Smooth muscle cell (in vitro differentiated cells): ENCODE results near the gene ATG7. TPM values are rescaled to one million over a fixed set of nuclear protein-coding genes. Genes with fewer than 3 reads are reported as not detected.

ENCODE experiments used
- DNase-seq: peaks from one replicate; lab custom pipeline; 2025; ENCODE audit not compliant: unreplicated experiment; lab: John Stamatoyannopoulos, UW
- H2AFZ ChIP-seq: fragments of 200-600 bp; sonication (generic); 2 replicates; pipeline ENCODE4 v1.6.0; 2016; ENCODE audit warnings: antibody characterized with exemption, low read depth, mild to moderate bottlenecking
- H3F3A ChIP-seq: fragments of 200-600 bp; sonication (generic); 2 replicates; pipeline ENCODE4 v1.6.0; 2017; ENCODE audit warnings: antibody characterized with exemption, low read depth
- H3K27ac ChIP-seq: fragments of 200-600 bp; sonication (generic); 2 replicates; pipeline ENCODE4 v1.5.1; 2016; ENCODE audit warnings: low read depth, mild to moderate bottlenecking
- H3K27me3 ChIP-seq: fragments of 200-600 bp; sonication (generic); 2 replicates; pipeline ENCODE4 v1.6.1; 2016; ENCODE audit warnings: low read depth, mild to moderate bottlenecking
- H3K36me3 ChIP-seq: fragments of 200-600 bp; sonication (generic); 2 replicates; pipeline ENCODE4 v1.5.1; 2016; ENCODE audit warnings: low read depth
- H3K4me1 ChIP-seq: fragments of 200-600 bp; sonication (generic); 2 replicates; pipeline ENCODE4 v1.5.1; 2016; ENCODE audit warnings: low read depth
- H3K4me2 ChIP-seq: fragments of 200-600 bp; sonication (generic); 2 replicates; pipeline ENCODE4 v1.6.0; 2016; ENCODE audit warnings: mild to moderate bottlenecking
- H3K4me3 ChIP-seq: fragments of 200-600 bp; sonication (generic); 2 replicates; pipeline ENCODE4 v1.5.1; 2016; ENCODE audit warnings: mild to moderate bottlenecking
- H3K79me2 ChIP-seq: fragments of 200-600 bp; sonication (generic); 2 replicates; pipeline ENCODE4 v1.6.0; 2016; ENCODE audit warnings: low read depth, mild to moderate bottlenecking
- H3K9ac ChIP-seq: fragments of 200-600 bp; sonication (generic); 2 replicates; pipeline ENCODE4 v1.6.0; 2016; ENCODE audit warnings: low read depth
- H3K9me3 ChIP-seq: fragments of 200-600 bp; sonication (generic); replicated peaks from 2 replicates; pipeline ENCODE4 v1.5.1; 2016; ENCODE audit warnings: low read depth
- H4K20me1 ChIP-seq: fragments of 200-600 bp; sonication (generic); 2 replicates; pipeline ENCODE4 v1.6.0; 2016; ENCODE audit warnings: low read depth
- WGBS: methylation state at CpG from one replicate; pipeline ENCODE4 v1.1.7; 2016; ENCODE audit warnings: low lambda C conversion rate; 5-methylcytosine and 5-hydroxymethylcytosine counted together
- polyA plus RNA-seq: library from polyadenylated mRNA; unstranded; fragments of >200 nt; fragmentation: Nextera tagmentation; extraction: Ambion mirVana; gene quantifications from 2 replicates; pipeline ENCODE4 v1.2.1, GENCODE V29; 2016
- total RNA-seq: library from RNA; depleted of rRNA; stranded (reverse); fragments of >200 nt; gene quantifications from 2 replicates; pipeline ENCODE4 v1.2.3, GENCODE V29; 2014
- TF ChIP-seq, protein P1 (sequence below): fragments of 200-600 bp; sonication (generic); IDR thresholded peaks from 2 replicates; pipeline ENCODE4 v1.5.1; 2017; ENCODE audit warnings: borderline replicate concordance, mild to moderate bottlenecking, antibody characterized with exemption; ENCODE audit not compliant: insufficient read depth, poor library complexity, severe bottlenecking

ATG7 gene
- total and polyA plus RNA-seq, 2 experiments from 2014 or later, result 19.4 to 40.3 TPM

DNA sequence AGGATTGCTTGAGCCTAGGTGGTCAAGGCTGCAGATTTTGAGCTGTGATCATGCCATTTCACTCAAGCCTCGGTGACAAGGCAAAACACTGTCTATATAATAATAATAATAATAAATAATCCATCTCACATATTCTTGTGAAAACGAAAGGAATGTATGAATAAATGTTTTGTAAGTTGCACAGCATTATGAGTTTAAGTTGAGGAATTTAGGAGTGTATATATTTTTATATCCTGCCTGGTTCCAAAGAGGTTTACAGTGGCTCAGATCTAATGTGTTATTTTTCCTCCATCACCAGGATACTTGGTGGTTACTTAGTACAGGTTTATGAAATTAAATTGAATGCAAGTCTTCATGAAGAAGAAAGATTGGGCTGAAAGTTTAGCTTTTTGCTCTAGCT lies 77.2 kb downstream of the ATG7 start:
- no peak for DNase-seq
- H3K27ac ChIP-seq, result no peak overlapping the region
- H3K4me3 ChIP-seq, result no peak overlapping the region
- TF ChIP-seq, protein P1, sequence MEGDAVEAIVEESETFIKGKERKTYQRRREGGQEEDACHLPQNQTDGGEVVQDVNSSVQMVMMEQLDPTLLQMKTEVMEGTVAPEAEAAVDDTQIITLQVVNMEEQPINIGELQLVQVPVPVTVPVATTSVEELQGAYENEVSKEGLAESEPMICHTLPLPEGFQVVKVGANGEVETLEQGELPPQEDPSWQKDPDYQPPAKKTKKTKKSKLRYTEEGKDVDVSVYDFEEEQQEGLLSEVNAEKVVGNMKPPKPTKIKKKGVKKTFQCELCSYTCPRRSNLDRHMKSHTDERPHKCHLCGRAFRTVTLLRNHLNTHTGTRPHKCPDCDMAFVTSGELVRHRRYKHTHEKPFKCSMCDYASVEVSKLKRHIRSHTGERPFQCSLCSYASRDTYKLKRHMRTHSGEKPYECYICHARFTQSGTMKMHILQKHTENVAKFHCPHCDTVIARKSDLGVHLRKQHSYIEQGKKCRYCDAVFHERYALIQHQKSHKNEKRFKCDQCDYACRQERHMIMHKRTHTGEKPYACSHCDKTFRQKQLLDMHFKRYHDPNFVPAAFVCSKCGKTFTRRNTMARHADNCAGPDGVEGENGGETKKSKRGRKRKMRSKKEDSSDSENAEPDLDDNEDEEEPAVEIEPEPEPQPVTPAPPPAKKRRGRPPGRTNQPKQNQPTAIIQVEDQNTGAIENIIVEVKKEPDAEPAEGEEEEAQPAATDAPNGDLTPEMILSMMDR, result no peak
- H3K79me2 ChIP-seq, result no peaks in the 10 kb centered on the region
- no peaks in the 10 kb centered on the region for H3K4me1 ChIP-seq
- H3K9ac ChIP-seq, result no peak overlapping the region
- H3K27me3 ChIP-seq, result no peaks in the 10 kb centered on the region
- no peak overlapping the region for H2AFZ ChIP-seq
- H3F3A ChIP-seq, result no peaks in the 10 kb centered on the region
- no peaks in the 10 kb centered on the region for H3K9me3 ChIP-seq
- H3K36me3 ChIP-seq, result peaks cover 4% of the 10 kb centered on the region
- 95% methylated on average over 2 of the region's 2 CpGs for WGBS
- no peaks in the 10 kb centered on the region for H4K20me1 ChIP-seq
- H3K4me2 ChIP-seq, result no peak overlapping the region

DNA sequence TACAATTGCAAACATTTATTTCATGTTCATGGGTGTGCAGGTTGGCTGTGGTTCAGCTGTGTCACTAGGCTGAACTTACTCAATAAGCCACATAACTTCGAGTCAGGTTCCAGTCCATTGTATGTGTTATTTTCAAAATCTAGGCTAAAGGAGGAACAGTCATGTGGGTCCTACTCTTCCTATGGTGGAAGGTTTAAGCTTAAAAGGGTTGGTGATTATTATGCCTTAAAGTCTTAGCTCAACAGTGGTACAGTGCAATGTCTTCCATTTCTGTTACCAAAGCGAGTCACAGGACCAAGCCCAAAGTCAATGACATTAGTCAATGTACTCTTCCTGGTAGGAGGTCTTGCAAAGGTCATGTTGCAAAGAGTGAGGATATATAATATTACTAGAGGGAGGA lies 78.2 kb downstream of the ATG7 start:
- Histone ChIP-seq H3K27me3 (no peaks in the 10 kb centered on the region), H3K9me3 (no peaks in the 10 kb centered on the region), H3F3A (no peaks in the 10 kb centered on the region), H3K36me3 (no peaks in the 10 kb centered on the region), H3K9ac (no peak overlapping the region), H3K4me2 (no peak overlapping the region), H3K79me2 (no peaks in the 10 kb centered on the region), H3K4me1 (no peaks in the 10 kb centered on the region), H3K4me3 (no peak overlapping the region), H3K27ac (no peak overlapping the region), H2AFZ (no peak overlapping the region), H4K20me1 (no peaks in the 10 kb centered on the region)
- 96% methylated on average over 2 of the region's 2 CpGs for WGBS
- TF ChIP-seq, protein P1, result no peak
- no peak for DNase-seq

DNA sequence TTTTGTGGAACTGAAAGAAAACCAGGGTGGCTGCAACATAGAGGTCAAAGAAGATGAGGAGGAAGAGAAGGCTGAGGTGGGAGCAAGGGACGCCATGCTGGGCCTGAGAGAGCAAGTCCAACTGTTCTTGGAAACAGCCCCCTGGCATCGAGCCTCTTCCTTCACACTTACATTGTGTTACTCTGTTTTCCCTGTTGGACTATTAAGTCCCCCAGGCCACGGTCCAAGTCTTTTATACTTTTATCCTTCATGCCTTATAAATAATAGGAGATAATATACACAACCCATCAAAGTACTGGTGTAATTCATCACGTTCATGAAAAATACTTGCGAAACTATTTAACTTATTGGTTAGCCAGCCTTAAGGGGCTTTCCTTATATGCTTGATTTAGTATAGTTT lies 79.3 kb downstream of the ATG7 start:
- TF ChIP-seq, protein P1, result no peak
- Histone ChIP-seq H3K36me3 (no peaks in the 10 kb centered on the region), H3F3A (no peaks in the 10 kb centered on the region), H3K4me1 (no peaks in the 10 kb centered on the region), H3K4me3 (no peak overlapping the region), H3K4me2 (no peak overlapping the region), H3K79me2 (no peaks in the 10 kb centered on the region), H4K20me1 (no peaks in the 10 kb centered on the region), H3K9ac (no peak overlapping the region), H3K27ac (no peak overlapping the region), H3K9me3 (no peaks in the 10 kb centered on the region), H2AFZ (no peak overlapping the region), H3K27me3 (no peaks in the 10 kb centered on the region)
- DNase-seq, result no peak
- WGBS, result 96% methylated on average over 5 of the region's 5 CpGs

DNA sequence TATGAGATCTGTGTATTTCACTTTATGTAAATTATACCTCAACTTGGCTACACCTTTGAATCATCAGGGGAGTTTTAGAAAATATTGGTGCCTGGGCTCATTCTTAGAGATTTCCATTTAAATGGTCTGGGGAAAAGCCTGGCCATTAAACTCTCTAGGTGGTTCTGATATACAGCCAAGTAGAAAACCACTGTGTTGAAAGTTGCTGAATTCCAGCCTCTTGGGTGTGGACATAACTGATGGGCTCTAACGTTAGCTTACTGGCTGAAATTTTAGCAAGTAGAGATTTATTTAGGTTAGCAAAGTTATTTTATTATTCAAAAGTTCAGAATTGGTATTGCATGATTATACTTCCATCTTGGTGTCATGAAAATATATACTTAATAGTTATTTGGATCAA lies 84.1 kb downstream of the ATG7 start:
- peaks cover 5% of the 10 kb centered on the region for H3K36me3 ChIP-seq
- no peaks in the 10 kb centered on the region for H3K27me3 ChIP-seq
- no peak for DNase-seq
- H3F3A ChIP-seq, result no peaks in the 10 kb centered on the region
- H3K27ac ChIP-seq, result no peak overlapping the region
- no peak overlapping the region for H3K9ac ChIP-seq
- H3K4me1 ChIP-seq, result no peaks in the 10 kb centered on the region
- no peaks in the 10 kb centered on the region for H3K9me3 ChIP-seq
- H3K4me2 ChIP-seq, result no peak overlapping the region
- no peak overlapping the region for H3K4me3 ChIP-seq
- WGBS, result 88% methylated on average over 1 of the region's 1 CpG
- H2AFZ ChIP-seq, result no peak overlapping the region
- no peaks in the 10 kb centered on the region for H3K79me2 ChIP-seq
- no peaks in the 10 kb centered on the region for H4K20me1 ChIP-seq
- TF ChIP-seq, protein P1, result no peak
